Esophagus mucosa (tissue), 1 donor: Measurements from ENCODE around the gene SPO11. TPM values are rescaled to one million over a fixed set of nuclear protein-coding genes. Genes with fewer than 3 reads are reported as not detected.
"Not testable (repeated sequence)": the region's sequence is repeated elsewhere in the genome, so short reads cannot be mapped to it uniquely, and the experiment has no call there.

Experiments used
- ATAC-seq: fragments of 200-7000 bp; cut with Tn5 transposase; one replicate; pipeline ENCODE4 v1.9.1; 2020
- total RNA-seq: library from RNA; stranded (reverse); gene quantifications from one replicate; pipeline ENCODE4 v1.2.4, GENCODE V29; 2023
- donor health status: DM: yes; HTN: yes; CAD: no.

SPO11 gene
- total RNA-seq, 1 donor from 2014 or later = not detected

DNA sequence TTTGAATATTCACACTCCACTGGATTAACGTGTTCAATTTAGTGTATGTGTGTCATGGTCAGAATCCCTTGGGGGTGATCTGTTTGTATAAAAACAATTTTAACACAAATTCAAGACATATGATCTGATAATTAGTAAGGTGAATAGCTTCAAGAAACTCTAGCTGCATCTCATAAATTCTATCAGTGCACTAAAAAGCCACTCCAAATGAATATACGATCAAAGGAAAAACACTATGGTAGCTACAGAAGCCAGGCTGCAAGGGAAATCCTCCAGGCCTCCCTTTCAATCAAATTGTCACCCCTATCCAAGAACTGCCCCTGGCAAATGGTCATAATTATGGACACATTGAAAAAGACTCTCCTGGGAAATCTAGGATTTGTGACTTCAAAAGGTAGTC is 12.1 kb downstream of the SPO11 start:
- ATAC-seq = no peak

DNA sequence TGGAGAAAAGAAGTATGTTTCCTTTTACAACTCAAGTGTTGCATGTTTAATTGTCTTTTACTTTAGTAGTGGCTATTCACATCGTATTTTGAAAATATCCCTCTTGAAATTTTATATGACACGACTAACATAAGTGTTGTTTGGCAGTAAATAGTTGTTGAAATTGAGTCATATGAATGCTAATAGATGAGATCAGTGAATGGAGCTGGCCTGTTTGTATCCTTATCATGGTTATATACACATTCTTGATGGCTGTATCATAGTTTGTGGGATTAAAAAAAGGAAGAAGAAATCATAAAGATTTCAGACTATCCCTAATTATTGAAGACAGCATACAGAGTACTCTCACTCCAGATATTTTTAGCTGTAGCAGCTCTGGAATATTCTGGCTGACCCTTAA is 13.2 kb downstream of the SPO11 start:
- ATAC-seq = no peak

GRCh38 chr20:57346477-57346876 is 16.9 kb downstream of the SPO11 start:
- ATAC-seq = peak; percentile 64

- ATAC-seq = no peak
These were observed 17.8 kb downstream of the SPO11 start for GRCh38 chr20:57347393-57347792.

- not testable (repeated sequence) for ATAC-seq
These were observed 18.8 kb downstream of the SPO11 start for GRCh38 chr20:57348200-57348921.

DNA sequence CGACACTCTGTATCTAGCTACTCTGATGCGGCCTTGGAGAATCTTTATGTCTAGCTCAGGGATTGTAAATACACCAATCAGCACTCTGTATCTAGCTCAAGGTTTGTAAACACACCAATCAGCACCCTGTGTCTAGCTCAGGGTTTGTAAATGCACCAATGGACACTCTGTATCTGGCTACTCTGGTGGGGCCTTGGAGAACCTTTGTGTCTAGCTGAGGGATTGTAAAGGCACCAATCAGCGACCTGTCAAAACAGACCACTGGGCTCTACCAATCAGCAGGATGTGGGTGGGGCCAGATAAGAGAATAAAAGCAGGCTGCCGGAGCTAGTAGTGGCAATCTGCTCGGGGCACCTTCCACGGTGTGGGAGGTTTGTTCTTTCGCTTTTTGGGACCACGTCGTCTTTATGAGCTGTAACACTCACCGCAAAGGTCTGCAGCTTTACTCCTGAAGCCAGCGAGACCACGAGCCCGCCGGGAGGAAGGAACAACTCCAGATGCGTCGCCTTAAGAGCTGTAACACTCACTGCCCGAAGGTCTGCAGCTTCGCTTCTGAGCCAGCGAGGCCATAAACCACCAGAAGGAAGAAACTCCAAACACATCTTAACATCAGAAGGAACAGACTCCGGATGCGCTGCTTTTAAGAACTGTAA is 19.4 kb downstream of the SPO11 start:
- not testable (repeated sequence) for ATAC-seq

GRCh38 chr20:57350081-57350710 is 20.6 kb downstream of the SPO11 start:
- ATAC-seq = no peak

DNA sequence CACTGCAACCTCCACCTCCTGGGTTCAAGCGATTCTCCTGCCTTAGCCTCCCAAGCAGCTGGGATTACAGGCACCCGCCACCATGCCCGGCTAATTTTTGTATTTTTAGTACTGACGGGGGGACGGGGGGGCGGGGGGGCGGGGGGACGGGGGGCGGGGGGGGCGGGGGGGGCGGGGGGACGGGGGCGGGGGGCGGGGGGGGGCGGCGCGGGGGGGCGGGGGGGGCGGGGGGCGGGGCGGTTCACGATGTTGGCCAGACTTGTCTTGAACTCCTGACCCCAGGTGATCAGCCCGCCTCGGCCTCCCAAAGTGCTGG is 21.1 kb downstream of the SPO11 start:
- not testable (repeated sequence) for ATAC-seq

DNA sequence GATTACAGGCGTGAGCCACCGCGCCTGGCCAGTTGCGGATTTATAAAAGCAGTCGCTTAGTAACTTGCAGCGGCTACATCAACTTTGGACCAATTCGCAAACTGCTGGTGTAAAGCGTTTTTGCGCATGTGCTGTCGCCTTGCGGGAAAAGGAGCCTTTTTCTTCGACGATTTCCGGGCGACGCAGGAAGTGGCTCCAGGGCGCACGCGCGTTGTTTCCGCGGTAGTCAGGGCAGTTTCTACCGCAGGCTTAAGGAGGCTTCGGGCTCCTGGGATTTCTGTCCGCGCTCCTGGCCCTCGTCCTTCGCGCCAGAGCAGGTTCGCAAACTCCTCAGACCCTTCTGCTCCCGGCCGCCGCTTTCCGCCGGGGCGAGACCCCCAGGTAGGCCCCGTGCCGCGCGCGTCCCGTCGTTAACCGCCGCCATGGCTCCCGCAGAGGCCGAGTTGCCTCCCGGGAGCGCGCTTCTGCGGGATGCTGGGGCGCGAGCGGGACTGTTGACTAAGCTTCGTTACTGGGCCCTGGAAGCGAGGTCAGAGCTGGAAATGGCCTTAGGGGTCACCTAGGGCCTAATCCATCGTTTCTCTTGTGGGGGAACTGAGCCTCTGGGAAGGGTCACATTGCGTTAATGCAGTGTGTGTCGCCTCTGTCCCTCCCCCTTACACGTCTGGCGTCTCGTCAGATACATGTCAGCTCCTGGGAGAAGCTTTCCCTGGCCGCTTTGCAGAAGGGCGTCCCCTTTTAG is 21.6 kb downstream of the SPO11 start, which contains the start of gene RAE1:
Gene RAE1, plus strand, starts transcription at position 214 of the 742 bp plus-strand sequence. CDS start 2,784 bp downstream, outside the sequence.
- peak; percentile 76 for ATAC-seq

- peak; percentile 73 for ATAC-seq
These were observed 22.7 kb downstream of the SPO11 start for GRCh38 chr20:57352305-57352704.

DNA sequence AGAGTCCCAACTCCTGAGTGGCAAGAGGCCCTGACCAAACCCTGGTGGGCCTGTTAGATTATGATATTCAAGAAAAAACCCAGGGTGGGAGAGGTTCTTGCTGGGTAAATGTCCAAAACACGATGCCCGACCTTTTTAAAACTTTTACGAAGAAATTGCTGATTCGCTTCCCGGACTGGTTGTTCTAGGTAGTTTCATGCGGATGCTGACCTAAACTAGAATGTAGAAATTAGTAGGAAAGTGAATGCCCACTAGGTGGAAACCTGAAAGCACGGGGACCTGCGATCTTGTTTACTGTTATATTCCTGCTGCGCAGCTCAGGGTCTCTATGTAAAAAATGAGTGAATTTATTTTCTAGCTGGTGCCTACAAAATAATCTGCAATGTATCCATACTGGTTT is 23.7 kb downstream of the SPO11 start:
- ATAC-seq = no peak

GRCh38 chr20:57361517-57361916 is 31.9 kb downstream of the SPO11 start:
- peak; percentile 79 for ATAC-seq

DNA sequence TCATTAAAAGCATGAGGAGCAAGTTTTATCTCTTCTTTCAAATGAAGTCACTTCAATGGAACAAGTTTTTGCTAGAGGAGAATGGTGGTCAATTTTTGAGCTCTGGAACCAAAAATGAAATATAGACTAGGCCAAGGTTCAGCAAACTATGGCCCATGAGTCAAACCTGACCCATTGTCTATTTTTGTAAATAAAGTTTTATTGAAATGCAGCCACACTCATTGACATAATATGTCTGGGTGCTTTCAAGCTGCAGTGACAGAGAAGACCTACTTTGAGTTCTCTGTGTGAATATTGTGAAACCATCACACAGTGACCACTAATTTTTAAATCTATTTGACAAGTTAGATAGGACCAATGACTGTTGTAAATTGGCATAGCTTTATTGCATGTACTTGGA is 34.8 kb downstream of the SPO11 start:
- no peak for ATAC-seq

GRCh38 chr20:57369596-57369995 is 40.0 kb downstream of the SPO11 start:
- no peak for ATAC-seq

GRCh38 chr20:57370316-57370715 is 40.7 kb downstream of the SPO11 start:
- ATAC-seq = no peak

- no peak for ATAC-seq
These were observed 41.8 kb downstream of the SPO11 start for GRCh38 chr20:57371363-57371762.

- no peak for ATAC-seq
These were observed 42.6 kb downstream of the SPO11 start for GRCh38 chr20:57372157-57372556.

- no peak for ATAC-seq
These were observed 43.2 kb downstream of the SPO11 start for GRCh38 chr20:57372581-57373350.

DNA sequence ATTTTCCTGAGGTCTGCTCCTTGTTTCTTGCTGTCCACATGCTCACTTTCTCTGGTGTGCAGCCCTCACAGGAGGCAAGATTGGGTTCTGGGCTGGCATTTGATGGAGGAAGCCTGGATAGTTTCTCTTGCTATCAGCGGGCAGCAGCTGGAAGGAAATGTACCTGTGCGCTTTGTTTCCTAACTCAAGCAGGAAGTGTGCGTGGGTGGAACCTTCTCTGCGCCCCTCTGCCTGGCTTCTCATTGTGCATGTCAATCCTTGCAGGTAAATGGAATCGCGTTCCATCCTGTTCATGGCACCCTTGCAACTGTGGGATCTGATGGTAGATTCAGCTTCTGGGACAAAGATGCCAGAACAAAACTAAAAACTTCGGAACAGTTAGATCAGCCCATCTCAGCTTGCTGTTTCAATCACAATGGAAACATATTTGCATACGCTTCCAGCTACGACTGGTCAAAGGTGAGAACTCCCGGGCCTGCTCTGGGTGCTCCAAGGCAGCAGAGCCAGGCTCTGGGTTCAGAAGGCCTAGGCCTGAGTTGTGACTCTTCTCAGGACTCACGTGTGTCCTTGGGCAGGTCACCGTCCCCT is 44.8 kb downstream of the SPO11 start:
- ATAC-seq = no peak

GRCh38 chr20:57374931-57375651 is 45.5 kb downstream of the SPO11 start:
- ATAC-seq = peak; percentile 34

GRCh38 chr20:57375652-57376230 is 46.1 kb downstream of the SPO11 start:
- ATAC-seq = peak; percentile 10
